Activated CD4-positive, alpha-beta T cell treated with anti-CD3 and anti-CD28 coated beads for 36 hours (primary cell): ENCODE data around the gene CLCNKB. TPM values are rescaled to one million over a fixed set of nuclear protein-coding genes. Genes with fewer than 3 reads are reported as not detected.

Source experiments
- ATAC-seq: fragments of 200-7000 bp; cut with Tn5 transposase; one replicate; pipeline ENCODE4 v1.10.0; 2021; ENCODE audit warnings: mild to moderate bottlenecking, moderate library complexity
- CTCF ChIA-PET: fragments of 350-600 bp; sonication (Branson Sonifier 250); formaldehyde crosslinking; loops from one replicate; lab custom pipeline; 2021; ENCODE audit warnings: antibody characterized with exemption; lab: Charles Lee
- POLR2A ChIA-PET: fragments of 350-600 bp; sonication (Branson Sonifier 250); formaldehyde crosslinking; loops from one replicate; lab custom pipeline; 2021; ENCODE audit warnings: antibody characterized with exemption, inconsistent platforms; lab: Charles Lee
- DNase-seq: peaks from one replicate; pipeline ENCODE4 v3.0.0-alpha.2; 2020
- H3K27ac Mint-ChIP-seq: one replicate; pipeline ENCODE4 v1.8.0; 2021; ENCODE audit warnings: mixed read lengths
- H3K27me3 Mint-ChIP-seq: one replicate; pipeline ENCODE4 v1.8.0; 2021; ENCODE audit warnings: mixed read lengths
- H3K36me3 Mint-ChIP-seq: one replicate; pipeline ENCODE4 v1.8.0; 2021; ENCODE audit warnings: low read depth, mixed read lengths
- H3K4me1 Mint-ChIP-seq: one replicate; pipeline ENCODE4 v1.8.0; 2021; ENCODE audit warnings: mixed read lengths
- H3K4me3 Mint-ChIP-seq: one replicate; pipeline ENCODE4 v1.8.0; 2021; ENCODE audit warnings: mild to moderate bottlenecking, moderate library complexity, mixed read lengths
- H3K9me3 Mint-ChIP-seq: one replicate; pipeline ENCODE4 v1.8.0; 2021; ENCODE audit warnings: low read depth, mixed read lengths
- intact Hi-C, 2 experiments: fragments of 100-400 bp; cut with DNase I in 1 of 2; cut with micrococcal nuclease in 1 of 2; formaldehyde crosslinking; loops; one replicate each; pipeline versions ENCODE4 v1.14.2 to v1.15.1; 2022 to 2024; cut with DNase I, micrococcal nuclease
- total RNA-seq, 2 experiments: library from RNA; stranded (reverse); gene quantifications; one replicate each; pipeline ENCODE4 v1.2.3, GENCODE V29; 2021

CLCNKB gene
- total RNA-seq, 2 experiments from 2014 or later: not detected

GRCh38 chr1:16091296-16091695 lies 47.7 kb downstream of the CLCNKB start:
- POLR2A ChIA-PET: no interaction called here
- DNase-seq (no peak), ATAC-seq (no peak)
- Mint-ChIP-seq H3K27ac (no peak overlapping the region), H3K36me3 (no peaks in the 10 kb centered on the region), H3K9me3 (no peaks in the 10 kb centered on the region), H3K27me3 (peaks cover 1% of the 10 kb centered on the region), H3K4me3 (no peak overlapping the region), H3K4me1 (no peaks in the 10 kb centered on the region)
- intact Hi-C loops: no loop called here
- CTCF ChIA-PET: interaction anchor here (2.2 kb wide), 1 partner anchor 9 kb away, joined by 7 read pairs; no protein-coding TSS in a partner anchor

- Mint-ChIP-seq H3K27ac (no peak overlapping the region), H3K36me3 (no peaks in the 10 kb centered on the region), H3K9me3 (no peaks in the 10 kb centered on the region), H3K4me1 (no peaks in the 10 kb centered on the region), H3K4me3 (no peak overlapping the region), H3K27me3 (peaks cover 5% of the 10 kb centered on the region)
- POLR2A ChIA-PET: no interaction called here
- CTCF ChIA-PET: interaction anchor here (1.1 to 2.2 kb wide), 2 partner anchors 10 to 13 kb away, joined by 7 to 8 read pairs; no protein-coding TSS in a partner anchor
- ATAC-seq: no peak
- DNase-seq: no peak
- intact Hi-C loops: no loop called here
These were observed 48.7 kb downstream of the CLCNKB start for GRCh38 chr1:16092097-16092922.

DNA sequence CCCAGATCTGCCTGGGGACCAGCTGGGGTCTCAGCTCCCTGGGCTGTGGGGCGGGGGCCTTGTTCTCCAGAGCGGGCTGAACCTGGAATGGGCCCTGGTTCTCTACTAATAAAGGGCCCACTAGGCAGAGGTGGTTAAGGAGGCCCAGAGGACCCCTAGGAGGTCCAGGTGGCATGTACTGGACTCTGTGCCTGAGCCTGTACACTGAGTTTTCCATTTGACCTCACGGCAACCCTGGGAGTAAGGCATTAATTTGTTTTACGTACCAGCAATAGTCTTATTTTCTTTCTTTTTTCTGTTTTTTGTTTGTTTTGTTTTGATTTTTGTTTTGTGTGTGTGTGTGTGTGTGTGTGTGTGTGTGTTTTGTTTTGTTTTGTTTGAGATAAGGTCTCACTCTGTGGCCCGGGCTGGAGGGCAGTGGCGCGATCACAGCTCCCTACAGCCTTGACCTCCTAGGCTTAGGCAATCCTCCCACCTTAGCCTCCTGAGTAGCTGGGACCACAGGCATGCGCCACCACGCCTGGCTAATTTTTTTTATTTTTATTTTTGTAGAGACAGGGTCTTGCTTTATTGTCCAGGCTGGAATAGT lies 49.4 kb downstream of the CLCNKB start:
- intact Hi-C loops: no loop called here
- Mint-ChIP-seq H3K27ac (no peak overlapping the region), H3K4me3 (no peak overlapping the region), H3K9me3 (no peaks in the 10 kb centered on the region), H3K4me1 (no peaks in the 10 kb centered on the region), H3K36me3 (no peaks in the 10 kb centered on the region), H3K27me3 (peaks cover 5% of the 10 kb centered on the region)
- DNase-seq (no peak), ATAC-seq (no peak)
- CTCF ChIA-PET: interaction anchor here (1.1 to 2.2 kb wide), 3 partner anchors 10 to 96 kb away, joined by 4 to 8 read pairs (median 7); no protein-coding TSS in a partner anchor
- POLR2A ChIA-PET: no interaction called here

GRCh38 chr1:16093611-16094010 lies 50.0 kb downstream of the CLCNKB start:
- H3K36me3 Mint-ChIP-seq: no peaks in the 10 kb centered on the region
- ChIA-PET CTCF (interaction anchor here (0.6 to 1.6 kb wide), 3 partner anchors 15 to 312 kb away, joined by 3 to 5 read pairs (median 4); no protein-coding TSS in a partner anchor), POLR2A (no interaction called here)
- peaks cover 5% of the 10 kb centered on the region for H3K27me3 Mint-ChIP-seq
- intact Hi-C loops: no loop called here
- no peaks in the 10 kb centered on the region for H3K4me1 Mint-ChIP-seq
- no peak overlapping the region for H3K27ac Mint-ChIP-seq
- no peak overlapping the region for H3K4me3 Mint-ChIP-seq
- no peak for DNase-seq
- H3K9me3 Mint-ChIP-seq: no peaks in the 10 kb centered on the region
- no peak for ATAC-seq

- no peaks in the 10 kb centered on the region for H3K9me3 Mint-ChIP-seq
- H3K4me1 Mint-ChIP-seq: no peaks in the 10 kb centered on the region
- CTCF ChIA-PET: interaction anchor here (0.8 to 1.6 kb wide), 2 partner anchors 16 to 94 kb away, joined by 3 to 4 read pairs; no protein-coding TSS in a partner anchor
- POLR2A ChIA-PET: no interaction called here
- no peak for ATAC-seq
- DNase-seq: no peak
- H3K27ac Mint-ChIP-seq: no peak overlapping the region
- H3K36me3 Mint-ChIP-seq: no peaks in the 10 kb centered on the region
- H3K4me3 Mint-ChIP-seq: no peak overlapping the region
- intact Hi-C loops: no loop called here
- peaks cover 5% of the 10 kb centered on the region for H3K27me3 Mint-ChIP-seq
These were observed 51.0 kb downstream of the CLCNKB start for GRCh38 chr1:16094453-16095158.

DNA sequence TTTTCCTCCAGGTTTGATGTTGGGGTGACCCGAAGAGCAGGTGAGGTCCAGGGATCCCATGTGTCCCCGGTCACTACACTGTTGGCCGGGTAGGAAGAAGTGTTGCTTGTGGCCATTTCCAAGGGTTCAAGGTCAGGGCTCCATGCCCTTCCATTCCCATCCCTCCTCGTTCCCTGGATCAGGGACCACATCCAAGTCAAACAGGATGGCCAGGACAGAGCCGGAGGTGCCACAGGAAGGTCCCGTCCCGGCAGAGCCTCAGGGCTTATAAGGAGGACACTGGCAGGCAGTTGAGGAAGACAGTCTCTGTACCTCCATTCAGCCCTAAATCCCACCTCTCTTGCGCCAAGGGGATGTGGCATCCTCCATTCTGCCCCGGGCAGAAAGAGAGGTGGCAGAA lies 51.9 kb downstream of the CLCNKB start:
- ChIA-PET POLR2A (no interaction called here), CTCF (no interaction called here)
- H3K9me3 Mint-ChIP-seq: no peaks in the 10 kb centered on the region
- no peaks in the 10 kb centered on the region for H3K4me1 Mint-ChIP-seq
- peaks cover 5% of the 10 kb centered on the region for H3K27me3 Mint-ChIP-seq
- ATAC-seq: no peak
- H3K27ac Mint-ChIP-seq: no peak overlapping the region
- DNase-seq: no peak
- H3K4me3 Mint-ChIP-seq: no peak overlapping the region
- no peaks in the 10 kb centered on the region for H3K36me3 Mint-ChIP-seq
- intact Hi-C loops: no loop called here

DNA sequence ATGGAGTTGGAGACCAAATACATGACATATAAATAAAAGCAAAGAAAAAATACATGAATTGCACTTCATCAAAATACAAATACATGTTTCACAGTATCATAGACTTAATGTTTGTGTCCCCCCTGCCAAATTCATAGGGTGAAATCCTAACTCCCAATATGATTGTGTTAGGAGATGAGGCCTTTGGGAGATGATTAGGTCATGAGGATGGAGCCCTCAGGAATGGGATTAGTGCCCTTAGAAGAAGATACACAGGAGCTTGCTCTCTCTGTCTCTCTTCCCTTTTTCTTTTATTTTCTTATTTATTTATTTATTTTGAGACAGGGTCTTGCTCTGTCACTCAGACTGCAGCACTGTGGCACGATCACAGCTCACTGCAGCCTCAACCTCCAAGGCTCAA lies 55.8 kb downstream of the CLCNKB start:
- CTCF ChIA-PET: interaction anchor here (0.6 to 1.6 kb wide), 3 partner anchors 17 to 298 kb away, joined by 3 to 5 read pairs (median 3); partner anchors contain the start of gene FAM131C
- POLR2A ChIA-PET: no interaction called here
- DNase-seq (no peak), ATAC-seq (no peak)
- H3K4me3 Mint-ChIP-seq: no peak overlapping the region
- H3K27me3 Mint-ChIP-seq: peaks cover 8% of the 10 kb centered on the region
- intact Hi-C loops: no loop called here
- H3K9me3 Mint-ChIP-seq: no peaks in the 10 kb centered on the region
- H3K4me1 Mint-ChIP-seq: no peaks in the 10 kb centered on the region
- no peaks in the 10 kb centered on the region for H3K36me3 Mint-ChIP-seq
- no peak overlapping the region for H3K27ac Mint-ChIP-seq

- no peaks in the 10 kb centered on the region for H3K9me3 Mint-ChIP-seq
- H3K4me1 Mint-ChIP-seq: no peaks in the 10 kb centered on the region
- ChIA-PET POLR2A (no interaction called here), CTCF (no interaction called here)
- H3K27me3 Mint-ChIP-seq: peaks cover 3% of the 10 kb centered on the region
- DNase-seq (no peak), ATAC-seq (no peak)
- no peak overlapping the region for H3K4me3 Mint-ChIP-seq
- no peaks in the 10 kb centered on the region for H3K36me3 Mint-ChIP-seq
- H3K27ac Mint-ChIP-seq: no peak overlapping the region
- intact Hi-C loops: no loop called here
These were observed 58.0 kb downstream of the CLCNKB start for GRCh38 chr1:16101623-16102022.

Other genes with a start within 250 kb of the CLCNKB start
- gene UQCRHL, start 236.1 kb upstream of the CLCNKB start, total RNA-seq: 1 to 10 TPM; 1.4 to 1.9 TPM
- gene SPEN, start 196.1 kb upstream of the CLCNKB start, total RNA-seq: 10 to 100 TPM; 43.2 to 52.7 TPM
- gene ZBTB17, start 67.7 kb upstream of the CLCNKB start, total RNA-seq: 10 to 100 TPM; 47.7 to 48.3 TPM
- not detected for gene SRARP, start 39.5 kb upstream of the CLCNKB start, total RNA-seq
- gene HSPB7, start 25.7 kb upstream of the CLCNKB start, total RNA-seq: not detected
- not detected for gene CLCNKA, start 21.7 kb upstream of the CLCNKB start, total RNA-seq
- under 1 TPM; 0.09 to 0.23 TPM for gene FAM131C, start 29.9 kb downstream of the CLCNKB start, total RNA-seq
- under 1 TPM; 0.19 to 0.21 TPM for gene EPHA2, start 112.3 kb downstream of the CLCNKB start, total RNA-seq
- gene ARHGEF19, start 168.9 kb downstream of the CLCNKB start, total RNA-seq: 1 to 10 TPM; 4.9 to 6.5 TPM
- 1 to 10 TPM; 2.4 to 3.7 TPM for gene CPLANE2, start 193.4 kb downstream of the CLCNKB start, total RNA-seq